GM21737 (cell line): ENCODE data around the gene ZP4.

Source experiments
- ATAC-seq: cut with Tn5 transposase; IDR thresholded peaks from one replicate; pipeline ENCODE4 v1.9.1; 2021; ENCODE audit warnings: mild to moderate bottlenecking, moderate library complexity; ENCODE audit not compliant: unreplicated experiment

ZP4 gene, protein sequence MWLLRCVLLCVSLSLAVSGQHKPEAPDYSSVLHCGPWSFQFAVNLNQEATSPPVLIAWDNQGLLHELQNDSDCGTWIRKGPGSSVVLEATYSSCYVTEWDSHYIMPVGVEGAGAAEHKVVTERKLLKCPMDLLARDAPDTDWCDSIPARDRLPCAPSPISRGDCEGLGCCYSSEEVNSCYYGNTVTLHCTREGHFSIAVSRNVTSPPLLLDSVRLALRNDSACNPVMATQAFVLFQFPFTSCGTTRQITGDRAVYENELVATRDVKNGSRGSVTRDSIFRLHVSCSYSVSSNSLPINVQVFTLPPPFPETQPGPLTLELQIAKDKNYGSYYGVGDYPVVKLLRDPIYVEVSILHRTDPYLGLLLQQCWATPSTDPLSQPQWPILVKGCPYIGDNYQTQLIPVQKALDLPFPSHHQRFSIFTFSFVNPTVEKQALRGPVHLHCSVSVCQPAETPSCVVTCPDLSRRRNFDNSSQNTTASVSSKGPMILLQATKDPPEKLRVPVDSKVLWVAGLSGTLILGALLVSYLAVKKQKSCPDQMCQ

DNA sequence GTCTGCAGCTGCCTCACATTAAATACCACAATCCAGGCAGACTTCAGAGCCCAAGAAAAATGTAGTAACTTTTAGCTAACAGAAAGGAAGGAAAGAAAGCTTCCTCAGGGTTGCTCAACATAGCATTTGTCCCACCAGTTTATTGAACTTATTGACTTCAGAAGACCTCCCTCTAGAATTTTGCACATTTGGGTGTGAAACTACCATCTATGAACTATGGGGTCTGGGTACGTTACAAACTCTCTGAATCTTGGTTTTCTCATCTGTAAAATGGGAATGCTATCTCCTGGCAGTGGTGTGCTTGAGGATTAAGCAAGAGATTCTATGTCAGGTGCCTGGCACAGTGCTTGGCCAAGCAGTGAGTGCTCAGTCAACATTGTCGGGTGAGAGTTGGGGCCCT, at the start of gene ZP4:
Gene ZP4, minus strand, starts transcription at position 101 of the 400 bp plus-strand sequence. CDS start 287 bp downstream, outside the sequence.
- ATAC-seq = no peak

DNA sequence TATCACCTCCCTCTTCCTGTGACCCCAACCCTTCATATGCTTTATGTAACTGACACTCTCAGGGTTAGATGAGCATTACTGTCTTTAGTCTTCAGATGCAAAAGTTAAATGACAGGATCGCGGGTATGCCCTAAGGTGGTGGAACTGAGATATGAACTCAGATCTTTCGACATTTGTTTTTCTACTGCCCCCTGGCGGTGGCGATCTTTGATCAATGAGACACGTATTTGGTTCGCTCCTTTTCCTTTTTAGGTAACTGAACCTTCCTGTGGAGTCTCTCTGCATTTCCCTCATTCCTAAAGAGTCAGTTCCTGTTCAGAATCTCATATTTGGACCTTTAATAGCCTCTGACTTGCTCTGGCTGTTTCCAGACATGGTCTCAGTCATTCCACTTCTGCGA, 47.8 kb upstream of the ZP4 start:
- no peak for ATAC-seq

- no peak for ATAC-seq
Measured at GRCh38 chr1:237938068-237938467, 47.3 kb upstream of the ZP4 start.

GRCh38 chr1:237932816-237933215, 42.1 kb upstream of the ZP4 start:
- no peak for ATAC-seq

DNA sequence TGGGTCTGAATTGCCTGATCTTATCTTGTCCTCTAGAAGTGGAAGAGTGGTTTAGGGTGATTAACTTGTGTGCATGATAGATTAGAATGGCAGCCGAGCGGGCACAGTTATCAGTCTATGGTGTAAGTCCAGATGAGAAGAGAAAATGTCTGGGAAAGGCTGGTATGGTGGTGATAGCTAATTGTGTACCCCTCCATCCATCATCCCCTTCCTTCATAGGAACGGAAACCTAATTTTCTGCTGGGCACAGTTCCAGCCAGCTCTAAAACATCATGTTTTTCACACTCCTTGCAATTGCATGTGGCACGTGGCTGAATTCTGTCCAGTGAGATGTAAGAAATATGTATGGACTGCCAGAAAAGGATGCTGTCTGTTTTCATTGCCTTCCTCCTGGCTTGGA, 40.9 kb upstream of the ZP4 start:
- no peak for ATAC-seq

- ATAC-seq = no peak
Measured at GRCh38 chr1:237927198-237927597, 36.5 kb upstream of the ZP4 start.

DNA sequence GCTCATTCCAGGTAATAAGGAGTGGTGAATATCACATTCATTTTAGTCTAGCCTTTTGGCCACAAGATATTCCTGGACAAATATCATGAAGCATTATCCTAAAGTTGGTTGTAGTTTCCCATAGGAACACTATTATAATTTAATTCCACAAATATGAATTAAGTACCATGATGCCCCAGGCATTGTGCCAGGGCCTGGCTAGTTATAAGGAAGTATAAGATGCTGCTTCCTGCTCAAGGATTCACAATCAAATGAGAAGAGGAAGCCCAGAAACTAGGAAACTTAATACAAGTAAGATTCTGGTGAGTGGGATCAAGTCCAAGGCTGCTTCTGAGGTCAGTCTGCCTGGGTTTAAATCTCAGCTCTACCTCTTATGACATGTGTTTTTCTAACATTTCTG, 30.6 kb upstream of the ZP4 start:
- ATAC-seq = no peak

GRCh38 chr1:237913345-237913744, 22.6 kb upstream of the ZP4 start:
- ATAC-seq = no peak

- ATAC-seq = no peak
Measured at GRCh38 chr1:237911911-237912310, 21.2 kb upstream of the ZP4 start.

- no peak for ATAC-seq
Measured at GRCh38 chr1:237910834-237911233, 20.1 kb upstream of the ZP4 start.

DNA sequence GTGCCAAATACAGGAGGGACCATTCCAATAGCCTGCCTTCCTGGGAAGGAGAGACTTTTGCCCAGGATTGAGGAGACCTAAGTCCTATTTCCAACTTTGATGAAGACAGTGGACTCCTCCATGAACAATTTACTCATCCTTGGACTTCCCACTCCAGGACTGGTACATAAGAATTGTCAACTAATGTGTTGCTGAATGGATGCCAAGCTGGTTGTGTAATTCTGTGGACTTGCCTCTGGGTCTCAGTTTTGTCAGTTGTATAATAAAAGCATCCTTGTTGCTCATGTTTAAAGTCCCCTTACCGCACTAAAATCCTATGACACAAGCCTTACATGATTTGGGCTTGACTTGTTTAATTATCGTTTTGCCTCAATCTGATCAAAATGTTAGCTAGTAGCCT, 13.2 kb upstream of the ZP4 start:
- ATAC-seq = no peak

DNA sequence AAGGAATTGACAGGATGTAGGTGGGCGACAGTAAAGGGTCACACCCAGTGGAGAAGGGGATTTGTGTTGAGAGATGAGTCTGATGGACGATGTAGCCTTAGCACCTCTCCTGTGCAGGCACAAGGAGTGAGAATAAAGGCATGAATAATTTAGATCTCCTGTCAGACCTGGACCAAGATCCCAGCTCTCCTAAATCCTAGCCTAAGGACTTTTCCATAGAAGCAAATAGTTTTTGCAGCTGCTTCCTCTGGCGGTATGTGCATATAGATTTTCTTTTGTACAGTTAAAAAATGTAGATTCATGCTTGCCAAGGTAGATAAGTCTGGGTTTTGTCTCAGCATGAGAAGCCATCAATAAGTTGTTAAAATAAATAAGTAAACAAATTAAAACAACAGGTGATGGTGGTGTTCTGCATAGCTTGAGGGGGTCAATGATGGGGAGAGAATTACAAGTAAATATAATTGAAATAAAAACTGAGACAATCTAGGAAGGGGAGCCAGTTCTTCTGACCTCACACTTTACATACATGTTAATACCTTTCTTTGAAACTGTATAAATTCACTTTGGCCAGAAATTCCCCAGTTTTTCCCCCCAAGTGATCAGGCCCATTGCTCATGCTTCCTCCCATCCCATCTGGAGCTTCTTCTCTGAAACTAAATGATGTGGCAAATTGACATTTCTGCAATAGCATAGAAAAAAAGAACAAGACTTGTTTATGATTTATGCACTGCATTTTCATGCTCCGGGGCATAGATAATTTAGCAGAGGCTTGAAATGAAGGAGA, 12.4 kb upstream of the ZP4 start:
- ATAC-seq = no peak

- ATAC-seq = no peak
Measured at GRCh38 chr1:237901299-237901934, 10.7 kb upstream of the ZP4 start.

- no peak for ATAC-seq
Measured at GRCh38 chr1:237895630-237896029, 4.9 kb upstream of the ZP4 start.

DNA sequence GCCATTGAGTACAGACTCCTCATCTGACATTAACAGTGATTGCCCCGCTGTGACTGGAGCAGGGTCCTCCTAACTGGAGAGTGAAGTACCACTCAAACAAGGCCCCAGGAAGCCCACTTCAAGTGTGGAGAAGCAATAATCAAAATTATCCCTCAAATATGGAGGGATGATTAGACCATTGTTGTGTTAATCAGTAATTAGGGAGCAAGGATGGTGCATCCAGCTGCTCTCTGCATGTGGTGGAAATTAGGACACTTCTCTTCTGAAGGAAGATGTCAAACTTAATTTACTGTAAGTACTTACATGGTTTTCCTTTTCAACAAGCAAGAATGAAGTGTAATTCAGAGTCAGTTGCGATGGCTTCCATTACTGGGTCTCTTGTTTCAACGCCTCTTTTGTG, 3.4 kb upstream of the ZP4 start:
- no peak for ATAC-seq

GRCh38 chr1:237891979-237892378, 1.3 kb upstream of the ZP4 start:
- ATAC-seq = no peak

- ATAC-seq = no peak
Measured at GRCh38 chr1:237891266-237891665, 544 bp upstream of the ZP4 start.

GRCh38 chr1:237890416-237890815, 306 bp downstream of the ZP4 start:
- ATAC-seq = no peak

GRCh38 chr1:237888143-237888542, 2.6 kb downstream of the ZP4 start:
- no peak for ATAC-seq

DNA sequence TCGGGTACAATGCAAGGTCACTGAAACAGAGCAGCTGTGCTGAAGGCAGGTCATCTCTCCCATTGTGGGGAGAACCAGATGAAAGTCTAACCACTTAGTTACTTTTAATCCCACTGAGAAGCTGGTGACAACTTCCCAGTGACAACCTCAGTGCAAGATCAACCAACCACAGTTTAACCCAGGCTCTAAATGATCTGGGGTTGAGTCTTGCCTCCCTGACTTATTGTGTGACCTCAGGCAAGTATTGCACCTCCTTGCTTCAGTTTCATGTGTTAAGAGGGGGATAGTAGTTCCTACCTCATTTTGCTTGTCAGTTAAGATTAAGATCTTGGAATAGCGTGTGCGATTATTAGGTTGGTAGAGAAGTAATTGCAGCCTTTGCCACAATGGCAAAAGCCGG, 3.2 kb downstream of the ZP4 start:
- ATAC-seq = no peak

GRCh38 chr1:237884237-237884636, 6.5 kb downstream of the ZP4 start:
- no peak for ATAC-seq
